ENCODE results near the gene DAZAP1. TPM values are rescaled to one million over a fixed set of nuclear protein-coding genes. Genes with fewer than 3 reads are reported as not detected.

Gene DAZAP1
- total RNA-seq, 1 experiment from 2014 or later, result 144 TPM

DNA sequence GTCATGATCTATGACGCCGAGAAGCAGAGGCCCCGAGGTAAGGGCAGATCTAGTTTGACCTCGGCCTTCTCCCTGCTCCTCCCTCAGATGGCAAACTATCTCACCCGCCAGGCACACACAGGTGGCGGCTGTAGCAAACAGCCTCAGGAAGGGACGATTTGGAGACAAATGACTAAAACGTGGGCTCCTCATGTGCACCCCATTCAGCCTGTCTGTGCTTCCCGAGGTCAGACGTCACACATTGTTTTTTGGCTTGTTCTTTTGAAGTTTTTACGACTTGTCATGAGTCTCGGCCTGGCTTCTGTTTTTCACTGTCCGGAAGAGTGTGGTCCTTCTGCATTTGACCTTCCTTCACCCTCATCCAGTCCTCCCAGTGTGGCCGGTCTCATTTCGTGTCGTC lies 15.0 kb downstream of the DAZAP1 start:
- Histone ChIP-seq H4K20me1 (ENCODE audit: insufficient read depth) (peaks cover 18% of the 10 kb centered on the region), H3K27ac (no peak overlapping the region), H3K36me3 (ENCODE audit: low read depth) (no peaks in the 10 kb centered on the region), H3K4me2 (no peak overlapping the region), H3K79me2 (ENCODE audit: low read depth) (peaks cover 21% of the 10 kb centered on the region), H3F3A (ENCODE audit: insufficient read depth, low read depth) (peaks cover 4% of the 10 kb centered on the region; the same call in 1 of the 2 replicates), H3K9me2 (ENCODE audit: insufficient read depth) (no peaks in the 10 kb centered on the region), H3K27me3 (ENCODE audit: insufficient read depth, low read depth) (no peaks in the 10 kb centered on the region), H3K4me3 (no peak overlapping the region), H2AFZ (no peak overlapping the region), H3K4me1 (replicated peaks; ENCODE audit: insufficient read depth) (no peaks in the 10 kb centered on the region), H3K9me3 (ENCODE audit: insufficient read depth, low read depth) (no peaks in the 10 kb centered on the region)
- DNase-seq, result no peak
- ChIA-PET CTCF (no interaction called here), POLR2A (ENCODE audit: unreplicated experiment) (no interaction called here)
- intact Hi-C loops (cut with micrococcal nuclease; ENCODE audit: unreplicated experiment), result no loop called here
- no TSS peak for BruUV-seq (replicated peaks)
- TF ChIP-seq EZH2 (IDR thresholded peaks at IDR 0.05; ENCODE audit: low read depth), result no peak
- TF ChIP-seq, protein P1, sequence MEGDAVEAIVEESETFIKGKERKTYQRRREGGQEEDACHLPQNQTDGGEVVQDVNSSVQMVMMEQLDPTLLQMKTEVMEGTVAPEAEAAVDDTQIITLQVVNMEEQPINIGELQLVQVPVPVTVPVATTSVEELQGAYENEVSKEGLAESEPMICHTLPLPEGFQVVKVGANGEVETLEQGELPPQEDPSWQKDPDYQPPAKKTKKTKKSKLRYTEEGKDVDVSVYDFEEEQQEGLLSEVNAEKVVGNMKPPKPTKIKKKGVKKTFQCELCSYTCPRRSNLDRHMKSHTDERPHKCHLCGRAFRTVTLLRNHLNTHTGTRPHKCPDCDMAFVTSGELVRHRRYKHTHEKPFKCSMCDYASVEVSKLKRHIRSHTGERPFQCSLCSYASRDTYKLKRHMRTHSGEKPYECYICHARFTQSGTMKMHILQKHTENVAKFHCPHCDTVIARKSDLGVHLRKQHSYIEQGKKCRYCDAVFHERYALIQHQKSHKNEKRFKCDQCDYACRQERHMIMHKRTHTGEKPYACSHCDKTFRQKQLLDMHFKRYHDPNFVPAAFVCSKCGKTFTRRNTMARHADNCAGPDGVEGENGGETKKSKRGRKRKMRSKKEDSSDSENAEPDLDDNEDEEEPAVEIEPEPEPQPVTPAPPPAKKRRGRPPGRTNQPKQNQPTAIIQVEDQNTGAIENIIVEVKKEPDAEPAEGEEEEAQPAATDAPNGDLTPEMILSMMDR (conservative IDR thresholded peaks at IDR 0.05), result no peak

DNA sequence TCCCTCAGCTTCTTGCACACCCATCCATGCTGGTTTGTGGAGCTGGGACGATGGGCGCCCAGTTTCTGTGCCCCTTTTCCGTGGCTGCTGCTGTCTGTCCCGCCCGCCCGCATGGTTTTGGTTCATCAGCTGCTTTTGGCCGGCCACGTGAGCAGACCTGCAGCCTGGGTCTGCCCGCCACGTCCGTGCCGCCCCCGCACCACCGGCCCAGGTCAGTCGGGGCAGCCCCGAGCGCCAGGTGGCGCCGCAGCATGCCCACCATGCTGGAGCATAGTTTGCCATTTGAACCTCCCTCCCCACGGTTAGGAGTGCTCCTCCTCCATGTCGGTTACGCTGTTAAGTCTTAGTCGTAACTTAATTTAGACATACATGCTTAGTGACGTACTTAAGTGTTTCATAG lies 15.6 kb downstream of the DAZAP1 start:
- Histone ChIP-seq H3K9me2 (ENCODE audit: insufficient read depth) (no peaks in the 10 kb centered on the region), H3K4me2 (no peak overlapping the region), H3F3A (ENCODE audit: insufficient read depth, low read depth) (peaks cover 4% of the 10 kb centered on the region; the same call in 1 of the 2 replicates), H3K9me3 (ENCODE audit: insufficient read depth, low read depth) (no peaks in the 10 kb centered on the region), H4K20me1 (ENCODE audit: insufficient read depth) (peaks cover 12% of the 10 kb centered on the region), H3K36me3 (ENCODE audit: low read depth) (no peaks in the 10 kb centered on the region), H3K79me2 (ENCODE audit: low read depth) (peaks cover 15% of the 10 kb centered on the region), H3K4me3 (no peak overlapping the region), H2AFZ (no peak overlapping the region), H3K4me1 (replicated peaks; ENCODE audit: insufficient read depth) (no peaks in the 10 kb centered on the region), H3K27me3 (ENCODE audit: insufficient read depth, low read depth) (no peaks in the 10 kb centered on the region), H3K27ac (no peak overlapping the region)
- no peak for TF ChIP-seq EZH2 (IDR thresholded peaks at IDR 0.05; ENCODE audit: low read depth)
- TF ChIP-seq, protein P1 (conservative IDR thresholded peaks at IDR 0.05), result no peak
- DNase-seq, result no peak
- CTCF ChIA-PET, result no interaction called here
- BruUV-seq (replicated peaks), result no TSS peak
- intact Hi-C loops (cut with micrococcal nuclease; ENCODE audit: unreplicated experiment), result no loop called here
- POLR2A ChIA-PET (ENCODE audit: unreplicated experiment), result no interaction called here

DNA sequence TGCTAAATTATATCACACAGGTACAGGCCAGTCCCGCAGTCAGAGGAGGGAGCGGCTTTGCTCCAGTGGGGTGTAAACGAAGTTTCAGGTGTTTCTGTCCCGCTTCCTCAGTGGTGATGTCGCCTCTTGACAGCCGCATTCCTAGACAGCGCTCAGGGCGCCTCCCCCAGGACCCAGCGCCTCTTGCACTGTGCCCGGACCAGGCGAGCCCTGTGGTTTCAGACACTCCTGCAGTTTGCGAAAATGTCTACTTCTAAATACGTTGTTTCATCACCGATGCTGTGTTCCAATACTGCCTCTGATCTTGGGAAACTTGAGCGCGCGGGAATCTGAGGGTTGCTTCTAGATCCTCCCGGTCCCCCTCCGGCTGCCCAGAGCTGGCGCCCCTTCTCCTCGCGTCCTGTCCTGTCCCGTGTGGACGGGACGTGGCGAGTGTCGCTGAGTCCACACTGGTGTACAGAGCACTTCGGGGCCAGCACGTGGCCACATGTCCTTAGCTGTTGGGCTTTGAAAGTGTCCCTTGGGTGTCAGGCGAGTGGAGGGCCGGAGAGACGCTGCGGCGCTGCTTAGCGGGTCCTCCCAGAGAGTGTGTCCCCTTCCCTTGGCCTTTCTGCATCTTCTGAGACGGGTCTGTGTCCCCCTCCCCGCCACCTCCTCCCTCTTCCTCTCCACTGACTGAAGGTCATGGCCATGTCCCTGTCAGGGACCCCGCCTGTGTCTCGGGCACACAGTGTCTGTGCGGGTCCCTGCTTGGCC lies 16.2 kb downstream of the DAZAP1 start:
- H3K9me3 ChIP-seq (ENCODE audit: insufficient read depth, low read depth), result no peaks in the 10 kb centered on the region
- ChIA-PET CTCF (no interaction called here), POLR2A (ENCODE audit: unreplicated experiment) (no interaction called here)
- no peak overlapping the region for H3K4me2 ChIP-seq
- H3K4me3 ChIP-seq, result no peak overlapping the region
- H4K20me1 ChIP-seq (ENCODE audit: insufficient read depth), result peaks cover 7% of the 10 kb centered on the region
- H3K79me2 ChIP-seq (ENCODE audit: low read depth), result peaks cover 8% of the 10 kb centered on the region
- TF ChIP-seq, protein P1 (conservative IDR thresholded peaks at IDR 0.05), result no peak
- TF ChIP-seq EZH2 (IDR thresholded peaks at IDR 0.05; ENCODE audit: low read depth), result no peak
- H3K27me3 ChIP-seq (ENCODE audit: insufficient read depth, low read depth), result no peaks in the 10 kb centered on the region
- H3F3A ChIP-seq (ENCODE audit: insufficient read depth, low read depth), result peaks cover 4% of the 10 kb centered on the region; the same call in 1 of the 2 replicates
- no peak overlapping the region for H3K27ac ChIP-seq
- no peak for DNase-seq
- H3K4me1 ChIP-seq (replicated peaks; ENCODE audit: insufficient read depth), result no peaks in the 10 kb centered on the region
- no TSS peak for BruUV-seq (replicated peaks)
- no peaks in the 10 kb centered on the region for H3K36me3 ChIP-seq (ENCODE audit: low read depth)
- no peak overlapping the region for H2AFZ ChIP-seq
- no peaks in the 10 kb centered on the region for H3K9me2 ChIP-seq (ENCODE audit: insufficient read depth)
- intact Hi-C loops (cut with micrococcal nuclease; ENCODE audit: unreplicated experiment), result no loop called here

All from PC-9 (cell line).